Measurements from ENCODE around the gene ATP6V1F.

The ATP6V1F gene

GRCh38 chr7:128862571-128863432 is at the start of gene ATP6V1F:
Gene ATP6V1F (plus strand): TSS chr7:128862856. CDS start chr7:128862905, 49 bp downstream.
- DNase-seq (ENCODE audit: low read depth in 2 of 2), result peak; percentile 99

GRCh38 chr7:128814499-128814898 is 48.2 kb upstream of the ATP6V1F start:
- no peak for DNase-seq (ENCODE audit: low read depth in 2 of 2)

- no peak for DNase-seq (ENCODE audit: low read depth in 2 of 2)
Observed at GRCh38 chr7:128815289-128815942, 47.2 kb upstream of the ATP6V1F start.

GRCh38 chr7:128818694-128819093 is 44.0 kb upstream of the ATP6V1F start:
- DNase-seq (ENCODE audit: low read depth in 2 of 2), result no peak

GRCh38 chr7:128821724-128822123 is 40.9 kb upstream of the ATP6V1F start:
- no peak for DNase-seq (ENCODE audit: low read depth in 2 of 2)

- DNase-seq (ENCODE audit: low read depth in 2 of 2), result no peak
Observed at GRCh38 chr7:128826512-128826911, 36.1 kb upstream of the ATP6V1F start.

- DNase-seq (ENCODE audit: low read depth in 2 of 2), result no peak
Observed at GRCh38 chr7:128826916-128827247, 35.8 kb upstream of the ATP6V1F start.

GRCh38 chr7:128827248-128827958 is 35.3 kb upstream of the ATP6V1F start:
- DNase-seq (ENCODE audit: low read depth in 2 of 2), result no peak

GRCh38 chr7:128827971-128828711 is 34.5 kb upstream of the ATP6V1F start:
- no peak for DNase-seq (ENCODE audit: low read depth in 2 of 2)

GRCh38 chr7:128829391-128830166 is 33.1 kb upstream of the ATP6V1F start:
- DNase-seq (ENCODE audit: low read depth in 2 of 2), result no peak

- DNase-seq (ENCODE audit: low read depth in 2 of 2), result no peak
Observed at GRCh38 chr7:128830231-128831177, 32.2 kb upstream of the ATP6V1F start, which contains the start of gene FLNC. Gene FLNC (plus strand): TSS chr7:128830406. CDS start chr7:128830638, 232 bp downstream.

GRCh38 chr7:128831178-128831993 is 31.3 kb upstream of the ATP6V1F start:
- DNase-seq (ENCODE audit: low read depth in 2 of 2), result no peak

GRCh38 chr7:128831994-128832879 is 30.4 kb upstream of the ATP6V1F start:
- no peak for DNase-seq (ENCODE audit: low read depth in 2 of 2)

GRCh38 chr7:128832880-128833147 is 29.8 kb upstream of the ATP6V1F start:
- DNase-seq (ENCODE audit: low read depth in 2 of 2), result no peak

GRCh38 chr7:128833148-128833945 is 29.3 kb upstream of the ATP6V1F start:
- no peak for DNase-seq (ENCODE audit: low read depth in 2 of 2)

GRCh38 chr7:128833946-128834325 is 28.7 kb upstream of the ATP6V1F start:
- DNase-seq (ENCODE audit: low read depth in 2 of 2), result no peak

- no peak for DNase-seq (ENCODE audit: low read depth in 2 of 2)
Observed at GRCh38 chr7:128835231-128835751, 27.4 kb upstream of the ATP6V1F start.

All from stimulated activated CD4-positive, alpha-beta T cell treated with anti-CD3 and anti-CD28 coated beads, Interleukin-1b, Interleukin-23, amount 100 ng/mL, for 1 hour (primary cell).